AG10803 (cell line): ENCODE results near the gene ASB4.

Experiments used
- DNase-seq: peaks from one replicate; pipeline ENCODE4 v3.0.0; 2010; ENCODE audit warnings: low read depth
- H3K4me3 ChIP-seq: 2 replicates; pipeline ENCODE4 v1.5.1; 2011; ENCODE audit warnings: mild to moderate bottlenecking, low read length, control low read depth
- CTCF ChIP-seq: conservative IDR thresholded peaks from 2 replicates; pipeline ENCODE4 v1.5.1; 2011; ENCODE audit warnings: mild to moderate bottlenecking, low read length, control low read depth, inconsistent platforms

The ASB4 gene

GRCh38 chr7:95479992-95480624 is 5.6 kb upstream of the ASB4 start:
- TF ChIP-seq CTCF, result no peak
- DNase-seq, result no peak
- H3K4me3 ChIP-seq, result no peak overlapping the region

GRCh38 chr7:95481271-95482165 is 4.2 kb upstream of the ASB4 start:
- no peak overlapping the region for H3K4me3 ChIP-seq
- no peak for TF ChIP-seq CTCF
- no peak for DNase-seq

- no peak for DNase-seq
- H3K4me3 ChIP-seq, result no peak overlapping the region
- TF ChIP-seq CTCF, result no peak
These were observed 3.3 kb upstream of the ASB4 start for GRCh38 chr7:95482424-95482823.

GRCh38 chr7:95490231-95490762 is 4.6 kb downstream of the ASB4 start:
- no peak overlapping the region for H3K4me3 ChIP-seq
- TF ChIP-seq CTCF, result no peak
- DNase-seq, result no peak

- TF ChIP-seq CTCF, result no peak
- no peak overlapping the region for H3K4me3 ChIP-seq
- no peak for DNase-seq
These were observed 5.5 kb downstream of the ASB4 start for GRCh38 chr7:95491201-95491600.

GRCh38 chr7:95491634-95492314 is 6.0 kb downstream of the ASB4 start:
- DNase-seq, result no peak
- no peak for TF ChIP-seq CTCF
- H3K4me3 ChIP-seq, result no peak overlapping the region
